Esophagus squamous epithelium (tissue), 5 donors: ENCODE results near the gene DNAJC18. TPM values are rescaled to one million over a fixed set of nuclear protein-coding genes. Genes with fewer than 3 reads are reported as not detected.

Experiments
- DNase-seq: peaks from one replicate; lab custom pipeline; 2025; lab: John Stamatoyannopoulos, UW
- H3K27ac ChIP-seq, 4 donors: fragments of 200-600 bp; sonication (generic); one replicate each; pipeline ENCODE4 v1.5.1; 2016 to 2019; ENCODE audit warnings: mild to moderate bottlenecking in 1 of 4
- H3K27me3 ChIP-seq, 4 donors: fragments of 200-600 bp; sonication (generic); 1 replicate in 3 of 4; 2 replicates in 1 of 4; pipeline versions ENCODE4 v1.5.1 to v1.6.0; 2017 to 2021; ENCODE audit warnings: antibody characterized with exemption in 1 of 4
- H3K36me3 ChIP-seq, 3 donors: fragments of 200-600 bp; sonication (generic); one replicate each; pipeline ENCODE4 v1.5.1; 2016 to 2019
- H3K4me1 ChIP-seq, 3 donors: fragments of 200-600 bp; sonication (generic); one replicate each; pipeline ENCODE4 v1.5.1; 2017 to 2019
- H3K4me3 ChIP-seq, 4 donors: fragments of 200-600 bp; sonication (generic); 1 replicate in 3 of 4; 2 replicates in 1 of 4; pipeline ENCODE4 v1.5.1; 2016 to 2019; ENCODE audit warnings: mild to moderate bottlenecking in 2 of 4, moderate library complexity in 1 of 4
- H3K9me3 ChIP-seq, 3 donors: fragments of 200-600 bp; sonication (generic); one replicate each; pipeline ENCODE4 v1.5.1; 2016 to 2019
- CTCF ChIP-seq, 6 experiments: fragments of 450-650 bp in 4 of 6; fragments of 200-600 bp in 2 of 6; sonication (generic) in 2 of 6; IDR thresholded peaks; one replicate each; pipeline ENCODE4 v1.5.1; 2016 to 2019; ENCODE audit warnings: antibody characterized with exemption in 6 of 6, mild to moderate bottlenecking in 4 of 6, moderate library complexity in 4 of 6
- POLR2A ChIP-seq, 4 donors: fragments of 450-650 bp; IDR thresholded peaks; one replicate each; pipeline ENCODE4 v1.6.1; 2017; ENCODE audit warnings: antibody characterized with exemption in 4 of 4, mild to moderate bottlenecking in 4 of 4, moderate library complexity in 3 of 4
- WGBS, 2 donors: methylation state at CpG; one replicate each; pipeline ENCODE4 v1.1.5; 2018; 5-methylcytosine and 5-hydroxymethylcytosine counted together
- intact Hi-C: fragments of 100-400 bp; cut with DNase I; formaldehyde crosslinking; loops from one replicate; pipeline ENCODE4 v1.15.0; 2022
- total RNA-seq, 4 donors: library from RNA; depleted of rRNA; stranded (reverse); fragments of >200 nt; gene quantifications; one replicate each; pipeline ENCODE4 v1.1.0, GENCODE V29; 2016
- donor health status: DM: yes; HTN: yes; CAD: no.

DNAJC18 gene
- total RNA-seq, 4 donors from 2014 or later = 0.53 to 6.9 (median 3.9) TPM

GRCh38 chr5:139393497-139394122 is 45.7 kb downstream of the DNAJC18 start:
- H3K4me1 ChIP-seq = peaks cover 33 to 71% (median 45%) of the 10 kb centered on the region in 3 donors
- no peak for TF ChIP-seq CTCF (IDR thresholded peaks at IDR 0.05)
- TF ChIP-seq POLR2A (IDR thresholded peaks at IDR 0.05) = no peak
- DNase-seq = no peak
- WGBS, 2 donors = 0 to 7% methylated on average over 1 to 9 of the region's 49 CpGs
- intact Hi-C loops = loop anchor here (5.0 kb wide), 1 partner anchor 51 kb away; the partner anchor contains the start of gene PAIP2
- H3K9me3 ChIP-seq = no peaks in the 10 kb centered on the region
- peaks cover 0 to 38% (median 0%) of the 10 kb centered on the region in 4 donors for H3K27me3 ChIP-seq
- peak overlapping the region; percentile 35 to 73 (median 56) for H3K4me3 ChIP-seq
- no peaks in the 10 kb centered on the region for H3K36me3 ChIP-seq
- peak overlapping the region in 2 of 4 donors; percentile 52 to 53 for H3K27ac ChIP-seq

- Histone ChIP-seq H3K4me3 (peak overlapping the region; percentile 35 to 73 (median 56)), H3K4me1 (peaks cover 41 to 75% (median 45%) of the 10 kb centered on the region in 3 donors), H3K36me3 (no peaks in the 10 kb centered on the region), H3K27me3 (peaks cover 0 to 38% (median 0%) of the 10 kb centered on the region in 4 donors), H3K27ac (peak overlapping the region; percentile 1 to 80 (median 56)), H3K9me3 (no peaks in the 10 kb centered on the region)
- intact Hi-C loops = loop anchor here (5.0 kb wide), 1 partner anchor 51 kb away; the partner anchor contains the start of gene PAIP2
- WGBS, 2 donors = 20 to 40% methylated on average over 3 of the region's 77 CpGs
- TF ChIP-seq CTCF (IDR thresholded peaks at IDR 0.05) (peak in 5 of 6 experiments; percentile 49 to 83 (median 69)), POLR2A (IDR thresholded peaks at IDR 0.05) (no peak)
- no peak for DNase-seq
Observed at GRCh38 chr5:139392678-139393496, 46.4 kb downstream of the DNAJC18 start.

GRCh38 chr5:139392324-139392677 is 47.0 kb downstream of the DNAJC18 start:
- Histone ChIP-seq H3K27me3 (peaks cover 0 to 38% (median 0%) of the 10 kb centered on the region in 4 donors), H3K27ac (peak overlapping the region; percentile 26 to 80 (median 56)), H3K9me3 (no peaks in the 10 kb centered on the region), H3K4me1 (peaks cover 42 to 77% (median 45%) of the 10 kb centered on the region in 3 donors), H3K4me3 (peak overlapping the region; percentile 35 to 73 (median 56)), H3K36me3 (no peaks in the 10 kb centered on the region)
- TF ChIP-seq POLR2A (IDR thresholded peaks at IDR 0.05) = no peak
- TF ChIP-seq CTCF (IDR thresholded peaks at IDR 0.05) = no peak
- 26% methylated on average over 8 of the region's 36 CpGs; no CpG with 5 or more reads in 1 of the 2 donors for WGBS, 2 donors
- DNase-seq = no peak
- intact Hi-C loops = loop anchor here (5.0 kb wide), 1 partner anchor 50 kb away; the partner anchor contains the start of gene PAIP2

- peaks cover 0 to 38% (median 0%) of the 10 kb centered on the region in 4 donors for H3K27me3 ChIP-seq
- H3K4me3 ChIP-seq = peak overlapping the region; percentile 35 to 73 (median 56)
- no peaks in the 10 kb centered on the region for H3K36me3 ChIP-seq
- H3K27ac ChIP-seq = peak overlapping the region; percentile 26 to 80 (median 56)
- intact Hi-C loops = loop anchor here (5.0 kb wide), 1 partner anchor 49 kb away; the partner anchor contains the start of gene PAIP2
- WGBS, 2 donors = 22 to 35% methylated on average over 15 to 17 of the region's 33 CpGs
- DNase-seq = no peak
- TF ChIP-seq POLR2A (IDR thresholded peaks at IDR 0.05) = no peak
- no peak for TF ChIP-seq CTCF (IDR thresholded peaks at IDR 0.05)
- peaks cover 42 to 77% (median 45%) of the 10 kb centered on the region in 3 donors for H3K4me1 ChIP-seq
- no peaks in the 10 kb centered on the region for H3K9me3 ChIP-seq
Observed at GRCh38 chr5:139391570-139392323, 47.6 kb downstream of the DNAJC18 start.
